NCI-H1417 treated with DMSO at 0.1 percent for 48 hours (cell line): ENCODE measurements around the gene THSD7A.
A peak's percentile ranks its signal among the peaks of the same experiment; 100 is the strongest.

Experiments used
- DNase-seq: peaks from one replicate; lab custom pipeline; 2025; lab: John Stamatoyannopoulos, UW

Gene THSD7A

GRCh38 chr7:11702938-11703337, 129.1 kb downstream of the THSD7A start:
- no peak for DNase-seq

GRCh38 chr7:11701829-11702560, 130.0 kb downstream of the THSD7A start:
- no peak for DNase-seq

- DNase-seq, result no peak
Measured at GRCh38 chr7:11699666-11700065, 132.3 kb downstream of the THSD7A start.

- no peak for DNase-seq
Measured at GRCh38 chr7:11698384-11698871, 133.6 kb downstream of the THSD7A start.

GRCh38 chr7:11690395-11690794, 141.6 kb downstream of the THSD7A start:
- DNase-seq, result no peak

- DNase-seq, result no peak
Measured at GRCh38 chr7:11689096-11689495, 142.9 kb downstream of the THSD7A start.

GRCh38 chr7:11681461-11681860, 150.5 kb downstream of the THSD7A start:
- no peak for DNase-seq

GRCh38 chr7:11675163-11675562, 156.8 kb downstream of the THSD7A start:
- no peak for DNase-seq

GRCh38 chr7:11668727-11669126, 163.3 kb downstream of the THSD7A start:
- no peak for DNase-seq

- DNase-seq, result no peak
Measured at GRCh38 chr7:11667810-11668185, 164.2 kb downstream of the THSD7A start.

GRCh38 chr7:11667071-11667809, 164.8 kb downstream of the THSD7A start:
- no peak for DNase-seq

- peak; percentile 59 for DNase-seq
Measured at GRCh38 chr7:11665357-11665756, 166.6 kb downstream of the THSD7A start.

- DNase-seq, result no peak
Measured at GRCh38 chr7:11655642-11656041, 176.4 kb downstream of the THSD7A start.

- DNase-seq, result no peak
Measured at GRCh38 chr7:11655163-11655562, 176.8 kb downstream of the THSD7A start.

- DNase-seq, result no peak
Measured at GRCh38 chr7:11650500-11650899, 181.5 kb downstream of the THSD7A start.

- no peak for DNase-seq
Measured at GRCh38 chr7:11650030-11650429, 182.0 kb downstream of the THSD7A start.

GRCh38 chr7:11648980-11649379, 183.0 kb downstream of the THSD7A start:
- no peak for DNase-seq

GRCh38 chr7:11648101-11648500, 183.9 kb downstream of the THSD7A start:
- DNase-seq, result no peak

- no peak for DNase-seq
Measured at GRCh38 chr7:11642841-11643240, 189.2 kb downstream of the THSD7A start.

- no peak for DNase-seq
Measured at GRCh38 chr7:11642276-11642675, 189.7 kb downstream of the THSD7A start.

GRCh38 chr7:11638011-11638774, 193.8 kb downstream of the THSD7A start:
- no peak for DNase-seq

GRCh38 chr7:11636274-11636673, 195.7 kb downstream of the THSD7A start:
- DNase-seq, result no peak

GRCh38 chr7:11633310-11633709, 198.7 kb downstream of the THSD7A start:
- no peak for DNase-seq
